Loucy (cell line): ENCODE data around the gene TMEM134.

Experiments
- EZH2phosphoT487 ChIP-seq: fragments of 200-600 bp; IDR thresholded peaks from 2 replicates; pipeline ENCODE4 v1.6.1; 2018; ENCODE audit warnings: antibody characterized with exemption, mild to moderate bottlenecking, moderate library complexity, borderline replicate concordance
- TF ChIP-seq, protein P1 (sequence below): fragments of 200-600 bp; sonication (generic); conservative IDR thresholded peaks from 2 replicates; pipeline ENCODE4 v1.5.1; 2014; ENCODE audit warnings: mild to moderate bottlenecking, antibody characterized with exemption, low read length

GRCh38 chr11:67441731-67442351 is 27.2 kb downstream of the TMEM134 start:
- no peak for TF ChIP-seq EZH2phosphoT487
- TF ChIP-seq, protein P1, sequence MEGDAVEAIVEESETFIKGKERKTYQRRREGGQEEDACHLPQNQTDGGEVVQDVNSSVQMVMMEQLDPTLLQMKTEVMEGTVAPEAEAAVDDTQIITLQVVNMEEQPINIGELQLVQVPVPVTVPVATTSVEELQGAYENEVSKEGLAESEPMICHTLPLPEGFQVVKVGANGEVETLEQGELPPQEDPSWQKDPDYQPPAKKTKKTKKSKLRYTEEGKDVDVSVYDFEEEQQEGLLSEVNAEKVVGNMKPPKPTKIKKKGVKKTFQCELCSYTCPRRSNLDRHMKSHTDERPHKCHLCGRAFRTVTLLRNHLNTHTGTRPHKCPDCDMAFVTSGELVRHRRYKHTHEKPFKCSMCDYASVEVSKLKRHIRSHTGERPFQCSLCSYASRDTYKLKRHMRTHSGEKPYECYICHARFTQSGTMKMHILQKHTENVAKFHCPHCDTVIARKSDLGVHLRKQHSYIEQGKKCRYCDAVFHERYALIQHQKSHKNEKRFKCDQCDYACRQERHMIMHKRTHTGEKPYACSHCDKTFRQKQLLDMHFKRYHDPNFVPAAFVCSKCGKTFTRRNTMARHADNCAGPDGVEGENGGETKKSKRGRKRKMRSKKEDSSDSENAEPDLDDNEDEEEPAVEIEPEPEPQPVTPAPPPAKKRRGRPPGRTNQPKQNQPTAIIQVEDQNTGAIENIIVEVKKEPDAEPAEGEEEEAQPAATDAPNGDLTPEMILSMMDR = no peak
